K562 (cell line): Measurements from ENCODE around the gene DHX8.

ENCODE experiments used
- CBX2 ChIP-seq: fragments of 200-600 bp; sonication (generic); IDR thresholded peaks from one replicate; pipeline ENCODE4 v1.6.1; 2012; ENCODE audit warnings: mild to moderate bottlenecking, low read length, inconsistent platforms; ENCODE audit not compliant: insufficient read depth, poor library complexity, severe bottlenecking
- CTCFL ChIP-seq: IDR thresholded peaks from 2 replicates; pipeline ENCODE4 v1.6.1; 2011; ENCODE audit warnings: borderline replicate concordance, low read depth, mild to moderate bottlenecking, moderate library complexity, low read length; ENCODE audit not compliant: insufficient read depth, poor library complexity, severe bottlenecking
- TEAD2 ChIP-seq: fragments of 450-650 bp; IDR thresholded peaks from 2 replicates; pipeline ENCODE4 v1.6.1; 2016; ENCODE audit warnings: missing genetic modification characterization, control low read depth, missing compliant biosample characterization
- ZNF121 ChIP-seq: sonication (generic); formaldehyde crosslinking; conservative IDR thresholded peaks from 2 replicates; pipeline ENCODE4 v1.8.0; 2022; ENCODE audit warnings: missing genetic modification reagents
- TF ChIP-seq, protein P1 (sequence below): IDR thresholded peaks from 2 replicates; pipeline ENCODE4 v1.6.1; 2011; ENCODE audit not compliant: insufficient read length; ENCODE audit errors: extremely low read depth

DNA sequence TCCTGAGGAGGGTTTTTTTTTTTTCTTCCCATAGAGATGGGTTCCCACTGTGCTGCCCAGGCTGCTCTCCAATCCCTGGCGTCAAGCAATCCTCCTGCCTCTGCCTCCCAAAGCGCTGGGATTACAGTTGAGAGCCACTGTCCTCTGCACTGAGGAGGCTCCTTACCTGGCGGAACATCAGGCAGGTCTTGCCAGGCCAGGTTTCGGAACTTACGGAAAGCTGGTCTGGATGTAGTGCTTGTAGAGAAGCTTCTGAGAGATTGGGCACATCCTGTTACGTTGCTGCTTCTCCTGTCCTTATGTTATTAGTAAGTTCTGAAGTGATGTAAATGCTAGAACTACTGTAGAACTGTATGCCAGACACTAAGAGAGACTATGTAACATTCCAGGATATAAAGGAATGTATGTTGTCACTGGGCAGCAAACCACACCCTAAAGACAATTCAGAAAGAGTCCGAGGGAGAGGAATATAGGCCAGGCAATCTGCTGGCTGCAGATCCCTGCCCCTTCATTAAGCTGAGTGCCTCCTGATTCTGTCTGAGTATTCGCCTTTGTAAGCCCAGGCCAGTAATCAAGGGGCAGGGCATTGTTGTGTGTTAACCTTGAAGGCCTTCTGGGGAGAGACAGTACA, 41.3 kb downstream of the DHX8 start:
- no peak for TF ChIP-seq CBX2
- no peak for TF ChIP-seq TEAD2 (tag)
- TF ChIP-seq CTCFL, result no peak
- no peak for TF ChIP-seq ZNF121 (CRISPR knock-in tag)
- TF ChIP-seq, protein P1, sequence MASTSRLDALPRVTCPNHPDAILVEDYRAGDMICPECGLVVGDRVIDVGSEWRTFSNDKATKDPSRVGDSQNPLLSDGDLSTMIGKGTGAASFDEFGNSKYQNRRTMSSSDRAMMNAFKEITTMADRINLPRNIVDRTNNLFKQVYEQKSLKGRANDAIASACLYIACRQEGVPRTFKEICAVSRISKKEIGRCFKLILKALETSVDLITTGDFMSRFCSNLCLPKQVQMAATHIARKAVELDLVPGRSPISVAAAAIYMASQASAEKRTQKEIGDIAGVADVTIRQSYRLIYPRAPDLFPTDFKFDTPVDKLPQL, result no peak
